Bone marrow (tissue), 2 donors: Measurements from ENCODE around the gene RIPOR3.
"Not testable (repeated sequence)": the region's sequence is repeated elsewhere in the genome, so short reads cannot be mapped to it uniquely, and the experiment has no call there.

Experiments
- DNase-seq, 2 donors: peaks; one replicate each; lab custom pipeline; 2025; lab: John Stamatoyannopoulos, UW

The RIPOR3 gene

DNA sequence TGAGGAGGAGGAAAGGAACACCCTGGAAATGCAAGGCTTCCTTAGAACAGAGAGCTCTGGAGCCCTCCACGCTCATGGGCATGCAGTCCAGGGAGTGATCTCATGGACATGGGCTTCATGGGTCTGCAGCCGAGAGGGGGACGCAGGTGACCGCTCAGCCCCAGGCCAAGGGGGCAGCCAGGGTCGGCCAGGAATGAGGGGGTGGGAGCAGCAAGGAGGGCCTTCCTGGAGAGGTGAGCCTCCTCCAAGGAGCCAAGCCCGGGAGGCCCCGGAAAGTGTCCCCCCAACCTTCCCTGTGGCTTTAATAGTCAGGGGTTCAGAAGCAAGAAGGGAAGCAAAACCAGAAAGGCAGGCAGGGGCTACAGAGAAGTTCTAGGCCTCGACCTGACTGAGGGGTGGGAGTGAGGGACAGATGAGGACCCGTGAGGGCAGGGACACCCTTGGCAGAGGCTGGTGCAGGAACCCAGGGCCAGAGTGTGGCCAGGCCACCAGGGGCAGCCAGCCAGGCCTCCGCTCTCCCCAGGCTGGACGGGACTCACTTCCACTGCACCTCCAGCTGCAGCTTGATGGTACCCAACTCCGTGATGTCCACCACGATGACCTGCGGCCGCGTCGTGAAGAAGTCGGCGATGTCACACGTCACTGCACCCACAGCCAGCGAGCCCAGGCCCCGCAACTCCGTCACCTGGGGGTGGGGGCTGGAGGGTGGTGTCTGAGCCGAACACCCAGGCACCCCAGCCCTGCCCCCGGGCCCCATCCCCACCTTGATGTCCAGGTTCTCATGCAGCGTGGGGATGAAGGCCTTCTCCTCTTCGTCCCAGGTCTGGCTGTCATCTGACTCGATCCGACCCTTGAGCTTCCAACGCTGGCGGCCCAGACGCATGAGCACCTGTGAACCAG lies 83.2 kb downstream of the RIPOR3 start:
- DNase-seq, result no peak

DNA sequence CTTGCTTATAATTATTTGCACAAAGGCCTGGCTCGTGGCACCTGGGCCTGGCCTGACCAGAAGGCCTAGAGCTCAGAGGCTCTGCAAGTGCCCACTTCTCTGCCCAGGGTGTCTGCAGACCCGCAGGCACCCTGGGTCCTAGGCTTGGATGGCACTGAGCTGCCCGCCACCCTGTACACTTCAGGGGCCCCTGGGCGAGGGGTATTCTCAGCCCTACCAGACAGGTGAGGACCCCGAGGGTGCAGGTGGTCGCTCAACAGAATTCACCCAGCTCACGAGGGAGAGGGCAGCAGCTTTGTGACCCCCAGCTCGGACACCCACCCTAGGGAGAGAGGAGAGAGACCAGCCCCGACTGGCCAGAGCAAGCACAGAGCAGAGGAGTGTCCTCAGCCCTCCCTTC lies 83.9 kb downstream of the RIPOR3 start:
- DNase-seq, result no peak

GRCh38 chr20:50605136-50605535 lies 86.2 kb downstream of the RIPOR3 start:
- DNase-seq, result no peak

- DNase-seq, result no peak
These were observed 86.9 kb downstream of the RIPOR3 start for GRCh38 chr20:50604451-50604850.

GRCh38 chr20:50602432-50603088 lies 88.8 kb downstream of the RIPOR3 start:
- no peak for DNase-seq

DNA sequence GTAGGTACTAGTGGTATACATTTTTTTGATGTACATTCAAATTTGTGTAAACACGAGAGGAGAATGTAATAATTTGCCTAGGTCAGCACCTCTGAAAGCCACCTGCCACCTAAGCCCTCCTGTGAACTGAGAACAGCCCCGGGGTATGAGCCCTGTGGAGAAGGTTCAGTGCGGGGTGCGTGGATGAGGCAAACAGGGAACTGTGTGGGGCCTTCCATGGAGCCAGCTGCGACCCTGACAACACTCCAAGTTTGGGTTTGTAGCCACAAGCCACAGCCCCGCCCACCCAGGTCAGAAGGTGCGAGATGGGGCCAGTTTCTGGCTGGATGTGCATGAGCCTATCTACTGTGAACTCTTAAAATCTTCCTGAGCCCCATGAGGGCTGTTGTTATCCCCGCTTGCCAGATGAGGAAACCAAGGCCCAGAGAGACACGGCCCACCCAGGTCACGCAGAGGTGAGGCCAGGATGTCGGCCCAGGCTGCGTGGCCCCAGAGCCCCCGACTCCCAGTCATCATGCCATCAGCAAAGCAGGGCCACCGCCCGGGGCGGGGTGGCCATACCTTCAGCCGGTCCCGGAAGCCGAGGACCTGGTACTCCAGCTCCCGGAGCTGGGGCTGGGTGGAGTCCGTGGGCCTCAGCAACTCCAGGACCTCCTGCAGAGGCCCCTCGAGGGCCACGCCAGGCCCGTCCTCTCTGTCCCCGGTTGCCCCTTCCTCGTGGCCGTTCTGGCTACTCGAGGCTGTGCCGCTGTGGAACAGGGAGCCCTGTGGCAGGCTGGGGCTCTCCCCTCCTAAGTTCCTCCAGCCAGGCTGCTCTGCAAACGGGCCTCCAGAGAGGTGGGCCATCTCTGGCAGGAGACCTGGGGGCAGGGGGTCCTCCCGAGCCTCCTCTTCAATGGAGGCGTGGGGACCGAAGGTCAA lies 89.6 kb downstream of the RIPOR3 start:
- no peak for DNase-seq

GRCh38 chr20:50600281-50600895 lies 91.0 kb downstream of the RIPOR3 start:
- no peak for DNase-seq

- not testable (repeated sequence) for DNase-seq
These were observed 92.6 kb downstream of the RIPOR3 start for GRCh38 chr20:50598768-50599167.

DNA sequence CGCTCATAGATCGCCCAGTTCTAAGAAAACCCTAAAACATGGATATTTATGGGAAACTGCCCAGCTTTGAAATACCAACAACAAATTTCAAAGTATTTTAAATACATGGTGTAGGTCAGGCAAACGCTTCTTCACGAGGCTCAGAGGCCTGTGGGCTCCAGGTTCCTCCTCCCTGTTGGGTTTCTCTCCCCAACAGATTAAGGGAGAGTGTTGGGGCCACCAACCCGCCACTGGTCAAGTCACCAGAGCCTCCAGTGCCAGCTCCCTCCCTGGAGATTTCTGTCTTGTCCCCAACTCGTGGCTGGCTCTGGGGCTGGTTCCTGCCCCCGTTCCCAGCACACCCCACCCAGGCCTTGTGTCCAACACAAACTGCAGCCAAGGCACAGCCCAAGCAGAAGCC lies 93.3 kb downstream of the RIPOR3 start:
- DNase-seq, result no peak

GRCh38 chr20:50597406-50597969 lies 93.9 kb downstream of the RIPOR3 start:
- no peak for DNase-seq

DNA sequence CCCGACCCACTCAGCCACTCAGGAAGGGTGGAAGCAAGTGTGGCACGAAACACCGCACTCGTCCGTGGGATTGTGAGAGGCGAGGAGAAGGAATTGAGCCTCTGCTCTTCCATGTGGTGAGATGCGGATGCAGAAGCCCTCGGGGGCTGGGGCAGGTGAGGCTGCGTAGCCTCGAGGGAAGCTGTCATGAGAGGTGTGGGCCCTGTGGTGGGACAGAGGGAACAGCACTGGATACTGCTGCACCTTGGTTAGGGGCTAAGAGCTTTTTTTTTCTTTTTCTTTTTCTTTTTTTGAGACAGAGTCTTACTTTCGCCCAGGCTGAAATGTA lies 94.7 kb downstream of the RIPOR3 start:
- no peak for DNase-seq

- DNase-seq, result no peak
These were observed 95.2 kb downstream of the RIPOR3 start for GRCh38 chr20:50595988-50596693.

DNA sequence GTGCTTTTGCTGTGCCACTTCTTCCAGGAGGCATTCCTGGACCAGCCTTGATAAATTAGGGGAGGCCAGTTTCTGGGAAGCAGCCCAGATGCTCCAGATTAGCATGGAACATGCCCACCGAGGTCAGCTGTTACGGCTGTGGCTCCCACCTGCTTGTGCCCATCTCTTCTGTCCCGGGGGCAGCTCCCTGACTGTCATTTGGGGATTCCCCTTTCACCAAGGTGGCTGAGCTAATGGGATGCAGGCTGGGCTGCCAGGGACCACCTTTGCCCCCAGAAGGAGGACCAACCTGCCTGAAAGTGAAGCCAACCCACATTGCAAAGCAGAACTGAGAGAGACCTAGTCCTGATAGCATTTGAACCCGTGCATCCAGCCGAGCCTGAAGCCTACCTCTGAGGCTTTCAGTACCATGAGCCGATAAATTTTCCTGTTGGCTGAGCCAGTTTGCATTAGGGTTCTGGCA lies 95.9 kb downstream of the RIPOR3 start:
- no peak for DNase-seq

GRCh38 chr20:50594591-50595432 lies 96.5 kb downstream of the RIPOR3 start:
- no peak for DNase-seq

DNA sequence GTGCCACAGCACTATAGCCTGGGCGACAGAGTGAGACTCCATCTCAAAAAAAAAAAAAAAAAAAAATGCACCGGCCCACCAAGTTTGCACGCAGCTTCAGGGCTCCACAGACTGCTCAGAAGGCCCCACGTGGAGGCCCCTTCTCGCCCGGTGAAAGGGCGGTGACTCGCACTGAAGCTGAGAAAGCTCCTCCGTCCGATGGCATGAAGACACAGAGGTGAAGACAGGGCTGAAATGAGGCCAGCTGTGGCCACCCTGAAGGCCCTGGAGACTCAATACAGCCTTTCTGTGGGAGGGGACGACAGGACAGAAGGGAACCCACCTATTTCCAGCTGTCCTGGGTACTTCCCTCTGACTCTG lies 97.1 kb downstream of the RIPOR3 start:
- no peak for DNase-seq

DNA sequence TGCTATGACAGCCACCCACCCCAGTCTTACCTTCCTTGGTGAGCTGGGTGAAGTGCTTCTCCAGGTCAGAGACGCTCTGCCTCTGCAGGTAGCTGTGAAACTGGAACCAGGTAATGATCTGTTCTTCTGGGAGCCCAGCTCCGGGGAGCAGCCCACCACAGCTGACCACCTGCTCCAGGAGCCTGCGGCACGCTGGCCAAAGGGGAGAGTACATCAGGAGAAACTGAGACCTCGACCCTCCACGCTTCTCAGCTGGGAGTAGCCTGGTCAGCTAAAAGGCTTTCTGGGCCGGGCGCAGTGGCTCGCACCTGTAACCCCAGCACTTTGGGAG lies 98.4 kb downstream of the RIPOR3 start:
- no peak for DNase-seq

GRCh38 chr20:50592282-50593004 lies 98.9 kb downstream of the RIPOR3 start:
- DNase-seq, result no peak

DNA sequence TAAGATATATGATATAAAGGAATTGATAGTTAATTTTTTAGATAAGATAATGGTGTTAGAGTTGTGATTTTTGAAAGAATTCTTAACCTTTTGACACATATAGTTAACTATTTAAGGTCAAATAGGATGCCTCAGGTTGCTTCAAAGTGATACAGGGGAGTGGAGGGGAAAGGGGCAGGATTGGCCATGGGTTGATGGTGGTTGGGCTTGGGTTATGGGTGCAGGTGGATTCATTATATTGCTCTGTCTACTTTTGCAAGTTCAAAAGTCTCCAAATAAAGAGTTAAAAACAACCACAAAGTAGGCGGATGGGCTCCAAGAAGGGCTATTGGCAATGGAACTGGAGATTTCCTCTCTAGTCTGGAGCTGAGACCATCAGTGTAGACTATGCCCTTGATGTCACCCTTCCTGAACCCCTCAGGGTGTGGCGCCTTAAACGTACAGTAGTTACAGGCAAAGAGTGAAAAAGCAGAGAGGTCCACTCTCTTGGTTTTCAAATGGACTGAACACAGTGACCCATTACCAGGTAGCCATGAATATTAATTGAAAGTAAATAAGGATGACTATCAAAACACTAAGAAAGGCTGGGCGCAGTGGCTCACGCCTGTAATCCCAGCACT lies 100.0 kb downstream of the RIPOR3 start:
- no peak for DNase-seq

GRCh38 chr20:50590348-50590664 lies 101.0 kb downstream of the RIPOR3 start:
- DNase-seq, result no peak
